Prostate gland (tissue), 2 donors: ENCODE results near the gene ADAMTS3. TPM values are rescaled to one million over a fixed set of nuclear protein-coding genes. Genes with fewer than 3 reads are reported as not detected.

Source experiments
- DNase-seq: peaks from one replicate; pipeline ENCODE4 v3.0.0-alpha.2; 2019; ENCODE audit warnings: low spot score
- H3K27ac ChIP-seq, 2 donors: fragments of 200-600 bp; sonication (generic); 2 replicates each; pipeline ENCODE4 v1.5.1; 2017 to 2019
- H3K27me3 ChIP-seq: fragments of 200-600 bp; sonication (generic); replicated peaks from 2 replicates; pipeline ENCODE4 v1.5.1; 2019; ENCODE audit not compliant: insufficient read depth
- H3K36me3 ChIP-seq, 2 donors: fragments of 200-600 bp; sonication (generic); 1 replicate in 1 of 2; 2 replicates in 1 of 2; pipeline versions ENCODE4 v1.5.1 to v1.8.1; 2017 to 2019
- H3K4me1 ChIP-seq: fragments of 200-600 bp; sonication (generic); replicated peaks from 2 replicates; pipeline ENCODE4 v1.5.1; 2019
- H3K4me3 ChIP-seq, 2 donors: fragments of 200-600 bp; sonication (generic); 2 replicates each; pipeline ENCODE4 v1.5.1; 2017 to 2019
- H3K9me3 ChIP-seq: fragments of 200-600 bp; sonication (generic); 2 replicates; pipeline ENCODE4 v1.5.1; 2017
- POLR2A ChIP-seq: fragments of 450-650 bp; IDR thresholded peaks from one replicate; pipeline ENCODE4 v1.6.1; 2016; ENCODE audit warnings: antibody characterized with exemption, mild to moderate bottlenecking
- POLR2AphosphoS5 ChIP-seq: sonication (generic); formaldehyde crosslinking; IDR thresholded peaks from one replicate; pipeline ENCODE4 v1.6.1; 2017; ENCODE audit warnings: antibody characterized with exemption
- WGBS: methylation state at CpG from one replicate; pipeline ENCODE4 v1.1.5; 2018; 5-methylcytosine and 5-hydroxymethylcytosine counted together
- intact Hi-C: fragments of 100-400 bp; cut with DNase I; formaldehyde crosslinking; loops from one replicate; pipeline ENCODE4 v1.14.2; 2022
- total RNA-seq, 2 donors: library from RNA; depleted of rRNA; stranded (reverse); fragments of >200 nt; gene quantifications; one replicate each; pipeline ENCODE4 v1.1.0, GENCODE V29; 2016
- TF ChIP-seq, protein P1 (sequence below), 4 experiments: fragments of 200-600 bp in 2 of 4; fragments of 450-650 bp in 2 of 4; sonication (generic) in 2 of 4; IDR thresholded peaks; 1 replicate in 3 of 4; 2 replicates in 1 of 4; pipeline ENCODE4 v1.5.1; 2016 to 2019; ENCODE audit warnings: antibody characterized with exemption in 4 of 4, mild to moderate bottlenecking in 2 of 4, moderate library complexity in 2 of 4

The ADAMTS3 gene
- total RNA-seq, 2 donors from 2014 or later, result 0.36 to 4.0 TPM

DNA sequence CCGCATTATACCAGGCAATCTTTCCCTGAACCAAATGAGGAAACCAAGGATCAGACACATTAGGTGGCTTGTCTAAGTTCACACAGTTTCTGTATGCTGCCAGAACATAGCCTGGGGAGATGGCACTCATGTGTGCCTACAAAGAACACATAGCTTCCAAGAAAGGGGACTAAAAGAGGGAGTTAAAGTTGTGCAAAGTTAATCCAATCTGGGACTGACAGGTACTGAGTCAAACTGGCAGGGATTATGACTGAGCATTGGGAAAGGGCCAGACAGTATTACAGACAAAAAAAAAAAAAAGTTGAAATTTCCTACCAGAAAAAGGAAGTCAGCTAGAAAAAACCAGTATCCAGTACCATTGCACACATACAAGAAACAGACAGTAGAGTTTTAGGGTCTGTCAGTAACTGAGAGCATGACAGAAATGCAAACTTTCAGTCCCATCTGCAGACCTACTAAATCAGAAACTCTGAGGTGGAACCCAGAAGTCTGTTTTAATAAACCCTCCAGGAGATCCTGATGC is 37.2 kb downstream of the ADAMTS3 start:
- intact Hi-C loops, result no loop called here
- TF ChIP-seq, protein P1, sequence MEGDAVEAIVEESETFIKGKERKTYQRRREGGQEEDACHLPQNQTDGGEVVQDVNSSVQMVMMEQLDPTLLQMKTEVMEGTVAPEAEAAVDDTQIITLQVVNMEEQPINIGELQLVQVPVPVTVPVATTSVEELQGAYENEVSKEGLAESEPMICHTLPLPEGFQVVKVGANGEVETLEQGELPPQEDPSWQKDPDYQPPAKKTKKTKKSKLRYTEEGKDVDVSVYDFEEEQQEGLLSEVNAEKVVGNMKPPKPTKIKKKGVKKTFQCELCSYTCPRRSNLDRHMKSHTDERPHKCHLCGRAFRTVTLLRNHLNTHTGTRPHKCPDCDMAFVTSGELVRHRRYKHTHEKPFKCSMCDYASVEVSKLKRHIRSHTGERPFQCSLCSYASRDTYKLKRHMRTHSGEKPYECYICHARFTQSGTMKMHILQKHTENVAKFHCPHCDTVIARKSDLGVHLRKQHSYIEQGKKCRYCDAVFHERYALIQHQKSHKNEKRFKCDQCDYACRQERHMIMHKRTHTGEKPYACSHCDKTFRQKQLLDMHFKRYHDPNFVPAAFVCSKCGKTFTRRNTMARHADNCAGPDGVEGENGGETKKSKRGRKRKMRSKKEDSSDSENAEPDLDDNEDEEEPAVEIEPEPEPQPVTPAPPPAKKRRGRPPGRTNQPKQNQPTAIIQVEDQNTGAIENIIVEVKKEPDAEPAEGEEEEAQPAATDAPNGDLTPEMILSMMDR (IDR thresholded peaks at IDR 0.05), result no peak
- no peak for TF ChIP-seq POLR2A
- TF ChIP-seq POLR2AphosphoS5, result no peak

DNA sequence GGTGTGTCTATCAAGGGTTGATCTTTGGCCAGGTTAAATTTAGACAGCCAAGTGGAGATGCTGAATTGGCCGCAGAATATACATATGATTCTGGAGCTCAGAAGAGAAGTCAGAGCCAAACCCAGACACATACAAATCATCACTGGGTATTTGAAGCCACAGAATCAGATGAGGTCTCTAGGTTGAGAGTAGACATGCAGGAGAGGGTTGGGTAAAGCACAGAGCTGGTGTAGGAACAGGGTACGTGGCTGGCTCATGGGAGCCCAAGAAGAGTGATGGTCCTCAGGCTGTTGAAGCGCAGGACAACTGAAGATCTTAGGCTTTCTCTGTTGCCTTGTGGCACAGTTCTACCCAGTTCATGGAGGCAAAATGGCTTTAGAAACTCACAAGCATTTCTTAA is 37.7 kb downstream of the ADAMTS3 start:
- Histone ChIP-seq H3K4me1 (no peaks in the 10 kb centered on the region), H3K36me3 (no peaks in the 10 kb centered on the region), H3K27me3 (no peaks in the 10 kb centered on the region), H3K27ac (no peak overlapping the region), H3K4me3 (no peak overlapping the region), H3K9me3 (no peaks in the 10 kb centered on the region)
- no peak for TF ChIP-seq POLR2AphosphoS5
- TF ChIP-seq, protein P1 (IDR thresholded peaks at IDR 0.05), result no peak
- no peak for TF ChIP-seq POLR2A
- no peak for DNase-seq
- 92% methylated on average over 3 of the region's 3 CpGs for WGBS
- intact Hi-C loops, result no loop called here

More for the DNA sequence above, 37.2 kb downstream of the ADAMTS3 start:
- Histone ChIP-seq H3K27me3 (no peaks in the 10 kb centered on the region), H3K4me3 (no peak overlapping the region), H3K27ac (no peak overlapping the region), H3K9me3 (no peaks in the 10 kb centered on the region), H3K36me3 (no peaks in the 10 kb centered on the region), H3K4me1 (no peaks in the 10 kb centered on the region)
- WGBS, result 91% methylated on average over 1 of the region's 1 CpG
- DNase-seq, result no peak

DNA sequence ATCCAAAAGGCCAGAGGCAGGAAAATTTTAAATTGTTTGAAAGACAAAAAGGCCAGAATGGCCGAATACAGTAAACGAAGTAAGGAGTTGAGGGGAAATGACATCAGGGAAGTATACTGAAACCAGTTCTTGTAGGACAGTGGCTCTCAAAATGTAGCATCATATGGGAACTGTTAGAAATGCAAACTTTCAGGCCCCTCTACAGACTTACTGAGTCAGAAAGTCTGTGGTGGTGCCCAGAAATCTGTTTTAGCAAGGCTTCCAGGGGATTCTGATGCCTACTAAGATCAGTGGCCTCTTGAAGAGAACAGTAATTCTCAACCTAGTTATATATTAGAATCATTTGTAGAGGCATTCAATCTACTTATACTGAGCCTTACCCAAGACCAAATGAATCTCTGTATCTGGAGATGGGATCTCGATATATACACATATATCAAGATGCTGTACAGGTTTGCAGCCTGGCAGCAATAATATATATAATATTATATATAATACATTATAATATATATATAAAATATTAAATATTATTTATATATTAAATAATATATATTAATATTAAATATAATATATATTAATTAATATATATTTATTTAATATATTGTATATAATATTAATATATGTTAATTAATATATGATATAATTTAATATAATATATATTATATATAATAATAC is 39.7 kb downstream of the ADAMTS3 start:
- Histone ChIP-seq H3K9me3 (no peaks in the 10 kb centered on the region), H3K27me3 (no peaks in the 10 kb centered on the region), H3K27ac (no peak overlapping the region), H3K4me1 (no peaks in the 10 kb centered on the region), H3K36me3 (no peaks in the 10 kb centered on the region), H3K4me3 (no peak overlapping the region)
- TF ChIP-seq POLR2A (no peak), POLR2AphosphoS5 (no peak)
- TF ChIP-seq, protein P1 (IDR thresholded peaks at IDR 0.05), result no peak
- intact Hi-C loops, result no loop called here
- 96% methylated on average over 3 of the region's 3 CpGs for WGBS
- DNase-seq, result no peak

DNA sequence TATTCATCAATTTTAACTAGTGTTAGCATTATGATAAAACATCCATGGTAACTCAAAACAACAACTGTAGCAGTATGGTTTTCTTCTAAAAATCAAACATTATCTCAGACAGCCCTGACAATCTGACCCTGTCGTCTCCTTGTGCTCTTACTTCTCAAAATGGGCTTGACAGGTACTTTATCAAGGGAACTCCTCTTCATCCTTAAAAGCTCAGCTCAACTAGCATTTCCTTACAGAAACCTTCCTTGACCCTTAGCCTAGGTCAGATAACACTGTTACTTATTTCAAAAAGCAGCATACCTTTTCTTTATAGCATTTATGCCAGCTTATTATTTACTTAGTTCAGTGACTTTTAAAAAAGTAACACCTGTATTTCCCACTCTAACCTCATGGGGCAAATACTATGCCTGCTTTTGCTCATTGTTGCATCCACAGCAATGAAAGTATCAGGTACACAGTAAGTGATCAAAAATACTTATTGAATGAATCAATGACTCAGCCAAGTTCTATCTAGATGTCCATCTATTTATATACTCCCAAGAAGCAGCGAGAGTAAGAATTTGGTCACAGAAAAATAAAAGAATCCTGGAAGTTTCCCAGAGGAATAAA is 41.9 kb downstream of the ADAMTS3 start:
- WGBS, result 65% methylated on average over 2 of the region's 2 CpGs
- H3K27me3 ChIP-seq, result no peaks in the 10 kb centered on the region
- no peaks in the 10 kb centered on the region for H3K36me3 ChIP-seq
- DNase-seq, result no peak
- no peaks in the 10 kb centered on the region for H3K9me3 ChIP-seq
- no peak overlapping the region for H3K27ac ChIP-seq
- intact Hi-C loops, result no loop called here
- TF ChIP-seq POLR2AphosphoS5, result no peak
- TF ChIP-seq POLR2A, result no peak
- TF ChIP-seq, protein P1 (IDR thresholded peaks at IDR 0.05), result no peak
- H3K4me1 ChIP-seq, result no peaks in the 10 kb centered on the region
- no peak overlapping the region for H3K4me3 ChIP-seq

DNA sequence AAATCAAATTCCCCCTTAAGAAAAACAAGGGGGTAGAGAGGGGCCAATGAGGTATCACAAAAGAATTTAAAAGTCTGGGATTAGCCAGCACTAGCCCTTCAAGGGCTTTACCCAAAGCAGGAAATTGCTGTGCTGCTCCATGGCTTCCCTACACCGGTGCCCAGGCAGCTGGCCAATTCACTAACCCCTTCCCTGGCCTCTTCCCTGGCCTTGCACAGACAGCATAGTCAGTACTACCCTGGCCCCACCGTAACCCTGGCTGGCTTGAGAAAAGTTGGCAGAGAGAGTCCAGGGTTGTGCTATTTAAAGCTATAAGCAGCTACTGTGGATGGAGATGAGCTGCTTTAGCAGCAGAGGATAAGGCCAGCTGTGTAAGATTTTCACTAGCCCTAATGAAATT is 43.1 kb downstream of the ADAMTS3 start:
- Histone ChIP-seq H3K4me1 (no peaks in the 10 kb centered on the region), H3K36me3 (no peaks in the 10 kb centered on the region), H3K27ac (no peak overlapping the region), H3K27me3 (no peaks in the 10 kb centered on the region), H3K9me3 (no peaks in the 10 kb centered on the region), H3K4me3 (no peak overlapping the region)
- DNase-seq, result no peak
- TF ChIP-seq POLR2AphosphoS5 (no peak), POLR2A (no peak)
- TF ChIP-seq, protein P1 (IDR thresholded peaks at IDR 0.05), result no peak
- intact Hi-C loops, result no loop called here
- WGBS, result 15% methylated on average over 2 of the region's 2 CpGs
